GM23338 (cell line): ENCODE results near the gene CEP19. TPM values are rescaled to one million over a fixed set of nuclear protein-coding genes. Genes with fewer than 3 reads are reported as not detected.

Experiments
- ATAC-seq: fragments of 200-7000 bp; cut with Tn5 transposase; 3 replicates; pipeline ENCODE4 v1.9.1; 2020
- DNase-seq: peaks from one replicate; pipeline ENCODE4 v3.0.0-alpha.2; 2015; ENCODE audit warnings: low spot score
- H2AFZ ChIP-seq: fragments of 200-600 bp; sonication (generic); 2 replicates; pipeline ENCODE4 v1.8.0; 2016; ENCODE audit warnings: antibody characterized with exemption, mild to moderate bottlenecking, moderate library complexity
- H3F3A ChIP-seq: fragments of 200-600 bp; sonication (generic); replicated peaks from 2 replicates; pipeline ENCODE4 v1.8.0; 2017; ENCODE audit warnings: antibody characterized with exemption, mixed run types, low read depth
- H3K27ac ChIP-seq: fragments of 200-600 bp; sonication (generic); 2 replicates; pipeline ENCODE4 v1.6.1; 2016; ENCODE audit warnings: low read depth
- H3K27me3 ChIP-seq: fragments of 200-600 bp; sonication (generic); 2 replicates; pipeline ENCODE4 v1.8.0; 2016; ENCODE audit warnings: mild to moderate bottlenecking, mixed run types, moderate library complexity; ENCODE audit not compliant: insufficient read depth
- H3K36me3 ChIP-seq: fragments of 200-600 bp; sonication (generic); 2 replicates; pipeline ENCODE4 v1.8.0; 2016; ENCODE audit warnings: mild to moderate bottlenecking; ENCODE audit not compliant: insufficient read depth
- H3K4me1 ChIP-seq: fragments of 200-600 bp; sonication (generic); 2 replicates; pipeline ENCODE4 v1.8.0; 2016; ENCODE audit warnings: mild to moderate bottlenecking, moderate library complexity; ENCODE audit not compliant: insufficient read depth
- H3K4me2 ChIP-seq: fragments of 200-600 bp; sonication (generic); 2 replicates; pipeline ENCODE4 v1.7.1; 2017; ENCODE audit warnings: mixed run types
- H3K4me3 ChIP-seq: fragments of 200-600 bp; sonication (generic); 2 replicates; pipeline ENCODE4 v1.6.1; 2016; ENCODE audit warnings: mixed run types
- H3K79me2 ChIP-seq: fragments of 200-600 bp; sonication (generic); replicated peaks from 2 replicates; pipeline ENCODE4 v1.8.0; 2017; ENCODE audit warnings: mild to moderate bottlenecking; ENCODE audit not compliant: insufficient read depth
- H3K9me2 ChIP-seq: fragments of 200-600 bp; sonication (generic); 2 replicates; pipeline ENCODE4 v1.8.0; 2017; ENCODE audit not compliant: insufficient read depth
- H4K20me1 ChIP-seq: fragments of 200-600 bp; sonication (generic); replicated peaks from 2 replicates; pipeline ENCODE4 v1.8.0; 2017; ENCODE audit warnings: mild to moderate bottlenecking; ENCODE audit not compliant: insufficient read depth
- H3K27ac Mint-ChIP-seq: 2 replicates; pipeline ENCODE4 v1.8.0; 2020; ENCODE audit warnings: inconsistent platforms, mild to moderate bottlenecking, moderate library complexity, mixed read lengths
- H3K27me3 Mint-ChIP-seq: 3 replicates; pipeline ENCODE4 v1.8.0; 2022; ENCODE audit warnings: low read depth, mild to moderate bottlenecking, moderate library complexity, mixed read lengths, inconsistent platforms; ENCODE audit not compliant: insufficient read depth, poor library complexity
- H3K36me3 Mint-ChIP-seq: 3 replicates; pipeline ENCODE4 v1.8.0; 2021; ENCODE audit warnings: low read depth, mild to moderate bottlenecking, inconsistent platforms, moderate library complexity, mixed read lengths
- H3K4me1 Mint-ChIP-seq: 3 replicates; pipeline ENCODE4 v1.8.0; 2020; ENCODE audit warnings: mild to moderate bottlenecking, inconsistent platforms, mixed read lengths
- H3K4me3 Mint-ChIP-seq: 3 replicates; pipeline ENCODE4 v1.8.0; 2021; ENCODE audit warnings: moderate library complexity, mild to moderate bottlenecking, inconsistent platforms, mixed read lengths
- H3K9me3 Mint-ChIP-seq: 3 replicates; pipeline ENCODE4 v1.8.0; 2020; ENCODE audit warnings: moderate library complexity, mild to moderate bottlenecking, inconsistent platforms, mixed read lengths
- ETS1 ChIP-seq: IDR thresholded peaks from 2 replicates; pipeline ENCODE4 v1.6.1; 2016; ENCODE audit warnings: antibody characterized with exemption
- EZH2 ChIP-seq: fragments of 200-600 bp; sonication (generic); IDR thresholded peaks from one replicate; pipeline ENCODE4 v1.8.0; 2017; ENCODE audit warnings: antibody characterized with exemption, mild to moderate bottlenecking, low read depth; ENCODE audit not compliant: unreplicated experiment
- EZH2phosphoT487 ChIP-seq: fragments of 200-600 bp; sonication (generic); IDR thresholded peaks from one replicate; pipeline ENCODE4 v1.8.1; 2018; ENCODE audit warnings: antibody characterized with exemption; ENCODE audit not compliant: unreplicated experiment
- JUNB ChIP-seq: IDR thresholded peaks from one replicate; pipeline ENCODE4 v1.6.1; 2016; ENCODE audit warnings: antibody characterized with exemption; ENCODE audit not compliant: unreplicated experiment
- POLR2AphosphoS5 ChIP-seq: IDR thresholded peaks from 2 replicates; pipeline ENCODE4 v1.6.1; 2016; ENCODE audit warnings: antibody characterized with exemption, low read depth
- REST ChIP-seq: IDR thresholded peaks from one replicate; pipeline ENCODE4 v1.6.1; 2018; ENCODE audit warnings: antibody characterized with exemption; ENCODE audit not compliant: unreplicated experiment
- ZNF114 ChIP-seq: fragments of 250-450 bp; sonication (Bioruptor Pico); IDR thresholded peaks from 2 replicates; pipeline ENCODE4 v1.5.0; 2020; ENCODE audit warnings: mild to moderate bottlenecking, moderate library complexity
- ZNF331 ChIP-seq: fragments of 250-450 bp; sonication (Bioruptor Pico); IDR thresholded peaks from 2 replicates; pipeline ENCODE4 v1.5.0; 2020; ENCODE audit warnings: low read depth, mild to moderate bottlenecking, moderate library complexity
- ZNF462 ChIP-seq: fragments of 250-450 bp; sonication (Bioruptor Pico); IDR thresholded peaks from 2 replicates; pipeline ENCODE4 v1.5.0; 2020; ENCODE audit warnings: mild to moderate bottlenecking, moderate library complexity
- polyA plus RNA-seq: library from polyadenylated mRNA; unstranded; fragments of >200 nt; fragmentation: Nextera tagmentation; extraction: Ambion mirVana; gene quantifications from 2 replicates; pipeline ENCODE4 v1.2.1, GENCODE V29; 2016
- total RNA-seq: library from RNA; depleted of rRNA; stranded (reverse); fragments of >200 nt; shearing (Covaris generic); gene quantifications from 2 replicates; pipeline ENCODE4 v1.2.3, GENCODE V29; 2014

Gene CEP19
- total and polyA plus RNA-seq, 2 experiments from 2014 or later, result 1.6 to 2.5 TPM

- TF ChIP-seq ZNF114 (CRISPR knock-in tag) (no peak), ZNF331 (no peak), EZH2 (no peak), ETS1 (no peak), EZH2phosphoT487 (no peak), REST (no peak)
These were observed 3.6 kb downstream of the CEP19 start (continued) for GRCh38 chr3:196708467-196708866.

GRCh38 chr3:196707566-196707965 lies 4.5 kb downstream of the CEP19 start:
- TF ChIP-seq POLR2AphosphoS5, result no peak
- Mint-ChIP-seq H3K27me3 (peaks cover 8% of the 10 kb centered on the region), H3K9me3 (no peaks in the 10 kb centered on the region), H3K36me3 (no peaks in the 10 kb centered on the region), H3K4me3 (no peak overlapping the region), H3K27ac (no peak overlapping the region), H3K4me1 (no peaks in the 10 kb centered on the region; the same call in 2 of the 3 replicates)
- no peaks in the 10 kb centered on the region for H3K9me2 ChIP-seq
- no peak overlapping the region for H2AFZ ChIP-seq
- no peak overlapping the region for H3K27ac ChIP-seq
- 0 out of 2 replicates have a peak, but pooled peaks cover 5% of the 10 kb centered on the region for H3F3A ChIP-seq
- ATAC-seq (no peak), DNase-seq (no peak)
- no peaks in the 10 kb centered on the region for H4K20me1 ChIP-seq
- no peaks in the 10 kb centered on the region for H3K4me1 ChIP-seq
- no peaks in the 10 kb centered on the region for H3K79me2 ChIP-seq
- H3K4me3 ChIP-seq, result no peak overlapping the region
- no peaks in the 10 kb centered on the region for H3K36me3 ChIP-seq
- H3K4me2 ChIP-seq, result no peak overlapping the region
- H3K27me3 ChIP-seq, result peaks cover 14% of the 10 kb centered on the region; the same call in 1 of the 2 replicates

- ATAC-seq, result no peak
- H3K4me1 Mint-ChIP-seq, result no peaks in the 10 kb centered on the region; the same call in 2 of the 3 replicates
- TF ChIP-seq ZNF462, result no peak
- no peak for TF ChIP-seq ZNF331
- TF ChIP-seq JUNB, result no peak
These were observed 5.3 kb downstream of the CEP19 start for GRCh38 chr3:196706731-196707130.

More at GRCh38 chr3:196706731-196707130, 5.3 kb downstream of the CEP19 start:
- no peaks in the 10 kb centered on the region for H3K9me2 ChIP-seq
- H3K4me2 ChIP-seq, result no peak overlapping the region
- H3F3A ChIP-seq, result 0 out of 2 replicates have a peak, but pooled peaks cover 3% of the 10 kb centered on the region
- Mint-ChIP-seq H3K27ac (no peak overlapping the region), H3K4me3 (no peak overlapping the region), H3K36me3 (no peaks in the 10 kb centered on the region), H3K27me3 (peaks cover 8% of the 10 kb centered on the region), H3K9me3 (no peaks in the 10 kb centered on the region)
- H3K27ac ChIP-seq, result no peak overlapping the region
- H2AFZ ChIP-seq, result no peak overlapping the region
- no peaks in the 10 kb centered on the region for H3K4me1 ChIP-seq
- no peak for DNase-seq
- H3K36me3 ChIP-seq, result no peaks in the 10 kb centered on the region
- no peaks in the 10 kb centered on the region for H4K20me1 ChIP-seq
- no peak overlapping the region for H3K4me3 ChIP-seq
- peaks cover 13% of the 10 kb centered on the region; the same call in 1 of the 2 replicates for H3K27me3 ChIP-seq
- no peaks in the 10 kb centered on the region for H3K79me2 ChIP-seq
